DND-41 (cell line): ENCODE results near the gene ADD1.
A peak's percentile ranks its signal among the peaks of the same experiment; 100 is the strongest.

Experiments
- ATAC-seq: fragments of 200-7000 bp; cut with Tn5 transposase; 3 replicates; pipeline ENCODE4 v1.9.1; 2021; ENCODE audit warnings: low read depth; ENCODE audit not compliant: insufficient read depth
- DNase-seq: peaks from one replicate; pipeline ENCODE4 v3.0.0-alpha.2; 2020
- H2AFZ ChIP-seq: 2 replicates; pipeline ENCODE4 v1.6.0; 2012; ENCODE audit warnings: low read depth, low read length
- H3K27ac ChIP-seq: 2 replicates; pipeline ENCODE4 v1.5.1; 2012; ENCODE audit warnings: low read length, inconsistent platforms
- H3K27me3 ChIP-seq: fragments of 200-600 bp; sonication (generic); 2 replicates; pipeline ENCODE4 v1.6.0; 2012; ENCODE audit warnings: low read length, mild to moderate bottlenecking, inconsistent platforms; ENCODE audit not compliant: insufficient read depth, poor library complexity
- H3K36me3 ChIP-seq: 2 replicates; pipeline ENCODE4 v1.5.1; 2012; ENCODE audit warnings: low read length, inconsistent platforms; ENCODE audit not compliant: insufficient read depth
- H3K4me1 ChIP-seq: 2 replicates; pipeline ENCODE4 v1.5.1; 2012; ENCODE audit warnings: mild to moderate bottlenecking, low read length; ENCODE audit not compliant: insufficient read depth
- H3K4me2 ChIP-seq: 2 replicates; pipeline ENCODE4 v1.6.0; 2012; ENCODE audit warnings: mild to moderate bottlenecking, moderate library complexity, low read length, inconsistent platforms; ENCODE audit not compliant: insufficient read depth
- H3K4me3 ChIP-seq, 2 experiments: fragments of 200-600 bp in 1 of 2; shearing (Covaris generic) in 1 of 2; 2 replicates each; pipeline ENCODE4 v1.5.1; 2012 to 2016; ENCODE audit warnings: inconsistent platforms in 2 of 2, low read length in 2 of 2, mild to moderate bottlenecking in 2 of 2, low read depth in 1 of 2, moderate library complexity in 1 of 2
- H3K79me2 ChIP-seq: 2 replicates; pipeline ENCODE4 v1.6.0; 2012; ENCODE audit warnings: low read length, inconsistent platforms; ENCODE audit not compliant: insufficient read depth
- H3K9ac ChIP-seq: 2 replicates; pipeline ENCODE4 v1.6.0; 2012; ENCODE audit warnings: low read depth, mild to moderate bottlenecking, inconsistent platforms, low read length, moderate library complexity
- H3K9me3 ChIP-seq: 2 replicates; pipeline ENCODE4 v1.5.1; 2012; ENCODE audit warnings: low read length, moderate library complexity, mild to moderate bottlenecking, inconsistent platforms; ENCODE audit not compliant: insufficient read depth, severe bottlenecking
- H4K20me1 ChIP-seq: 2 replicates; pipeline ENCODE4 v1.6.0; 2012; ENCODE audit warnings: low read length; ENCODE audit not compliant: insufficient read depth
- CTCF ChIP-seq: IDR thresholded peaks from 2 replicates; pipeline ENCODE4 v1.5.1; 2012; ENCODE audit warnings: borderline replicate concordance, low read length, moderate library complexity, mild to moderate bottlenecking; ENCODE audit not compliant: poor library complexity, severe bottlenecking; ENCODE audit errors: extremely low read depth
- EZH2 ChIP-seq: IDR thresholded peaks from 3 replicates; pipeline ENCODE4 v1.6.1; 2012; ENCODE audit warnings: borderline replicate concordance, low read depth, mild to moderate bottlenecking, moderate library complexity, low read length, inconsistent platforms; ENCODE audit not compliant: severe bottlenecking

ADD1 gene

DNA sequence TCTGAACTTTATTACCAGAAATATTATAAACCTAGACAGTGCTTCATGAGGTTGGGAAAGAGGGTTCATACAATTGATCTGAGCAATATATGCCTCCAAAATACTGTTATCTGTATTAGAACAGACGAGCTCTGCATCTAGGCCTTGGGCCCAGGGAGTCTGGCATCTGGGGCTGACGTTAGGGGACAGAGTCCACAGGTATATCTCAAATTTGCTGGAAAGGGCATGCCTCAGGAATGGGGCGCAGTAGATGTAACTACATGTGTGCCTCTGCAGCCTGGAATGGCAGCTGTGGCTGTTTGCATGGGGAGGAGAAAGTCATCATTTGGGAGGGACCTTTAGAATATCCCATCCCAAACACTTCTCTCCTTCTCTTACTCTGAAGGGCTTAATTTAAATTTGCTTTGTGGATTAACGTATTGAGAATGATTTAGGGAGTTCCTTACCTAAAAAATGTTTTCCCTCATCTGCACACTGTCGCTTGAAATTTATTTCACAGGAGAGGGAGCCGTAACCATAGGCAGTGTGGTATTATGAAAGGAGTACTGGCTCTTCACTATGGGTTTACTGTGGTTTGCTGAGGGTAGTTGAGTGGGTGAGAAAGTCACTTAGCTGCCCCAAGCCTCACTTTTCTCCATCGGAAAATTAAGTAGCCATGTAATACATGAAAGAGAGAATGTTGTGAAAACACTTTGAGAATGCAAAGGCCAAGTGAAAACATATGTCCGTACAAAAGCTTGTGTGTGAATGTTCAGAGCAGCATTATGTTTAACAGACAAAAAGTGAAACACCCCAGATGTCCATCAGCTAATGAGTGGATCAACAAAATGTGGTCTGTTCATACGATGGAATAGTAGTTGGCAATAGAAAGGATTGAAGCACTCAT lies 5.9 kb downstream of the ADD1 start:
- H3K27ac ChIP-seq = no peak overlapping the region
- H2AFZ ChIP-seq = no peak overlapping the region
- H3K4me2 ChIP-seq = no peak overlapping the region
- H3K27me3 ChIP-seq = no peaks in the 10 kb centered on the region
- peaks cover 14% of the 10 kb centered on the region for H3K36me3 ChIP-seq
- DNase-seq = no peak
- TF ChIP-seq EZH2 (no peak), CTCF (no peak)
- H3K4me3 ChIP-seq = no peak overlapping the region
- no peak overlapping the region for H3K9ac ChIP-seq
- H3K9me3 ChIP-seq = no peaks in the 10 kb centered on the region
- H3K79me2 ChIP-seq = peaks cover 96% of the 10 kb centered on the region
- H3K4me1 ChIP-seq = peaks cover 39% of the 10 kb centered on the region
- ATAC-seq = no peak
- peaks cover 64% of the 10 kb centered on the region for H4K20me1 ChIP-seq

GRCh38 chr4:2850966-2851798 lies 7.5 kb downstream of the ADD1 start:
- no peaks in the 10 kb centered on the region for H3K9me3 ChIP-seq
- H3K27me3 ChIP-seq = no peaks in the 10 kb centered on the region
- 0 out of 2 replicates have a peak overlapping the region, but pooled peaks have one; percentile 6 for H3K27ac ChIP-seq
- TF ChIP-seq CTCF (no peak), EZH2 (no peak)
- H3K4me2 ChIP-seq = no peak overlapping the region
- no peak overlapping the region for H3K9ac ChIP-seq
- DNase-seq (no peak), ATAC-seq (peak; percentile 66)
- no peak overlapping the region for H3K4me3 ChIP-seq
- H4K20me1 ChIP-seq = peaks cover 61% of the 10 kb centered on the region
- peaks cover 22% of the 10 kb centered on the region for H3K4me1 ChIP-seq
- peaks cover 20% of the 10 kb centered on the region for H3K36me3 ChIP-seq
- peaks cover 96% of the 10 kb centered on the region for H3K79me2 ChIP-seq
- H2AFZ ChIP-seq = no peak overlapping the region

GRCh38 chr4:2852481-2852921 lies 8.9 kb downstream of the ADD1 start:
- H3K9me3 ChIP-seq = no peaks in the 10 kb centered on the region
- DNase-seq (peak; percentile 30), ATAC-seq (peak; percentile 49)
- TF ChIP-seq EZH2 = no peak
- no peak for TF ChIP-seq CTCF
- H3K9ac ChIP-seq = no peak overlapping the region
- H2AFZ ChIP-seq = no peak overlapping the region
- peaks cover 14% of the 10 kb centered on the region for H3K4me1 ChIP-seq
- no peak overlapping the region for H3K4me3 ChIP-seq
- 0 out of 2 replicates have a peak overlapping the region, but pooled peaks have one; percentile 43 for H3K27ac ChIP-seq
- peaks cover 21% of the 10 kb centered on the region for H3K36me3 ChIP-seq
- H3K27me3 ChIP-seq = no peaks in the 10 kb centered on the region
- peaks cover 95% of the 10 kb centered on the region for H3K79me2 ChIP-seq
- no peak overlapping the region for H3K4me2 ChIP-seq
- peaks cover 63% of the 10 kb centered on the region for H4K20me1 ChIP-seq
